A549 treated with AZD9567 at 1 μM for 4 hours (cell line): ENCODE data around the gene KANSL1L. TPM values are rescaled to one million over a fixed set of nuclear protein-coding genes. Genes with fewer than 3 reads are reported as not detected.

Source experiments
- total RNA-seq: library from RNA; stranded (reverse); fragments of 200-300 nt; extraction: Qiagen RNA extraction; gene quantifications from 5 replicates; pipeline ENCODE4 v1.2.3, GENCODE V29; 2022; ENCODE audit not compliant: insufficient read depth

The KANSL1L gene
- total RNA-seq = 0.48 to 1.1 TPM (median 0.60 TPM) in 5 replicates

GRCh38 chr2:210171309-210172218 lies at the start of gene KANSL1L:
TSS of gene KANSL1L (minus strand) at chr2:210171409. CDS start at chr2:210154582, 16,827 bp downstream.

GRCh38 chr2:210002158-210003157 lies 168.8 kb downstream of the KANSL1L start, which contains the start of gene RPE:
TSS of gene RPE (plus strand) at chr2:210002638. CDS start at chr2:210002662, 24 bp downstream.

Other genes starting within 250 kb of the KANSL1L start
- gene RPE, start 168.8 kb downstream of the KANSL1L start, total RNA-seq = 54.6 to 69.7 TPM (median 60.2 TPM) in 5 replicates
- 0.03 to 0.08 TPM (median 0.06 TPM) in 3 of 5 replicates, not detected in the others for gene ACADL, start 54.0 kb upstream of the KANSL1L start, total RNA-seq
- not detected in 5 replicates for gene MYL1, start 143.8 kb upstream of the KANSL1L start, total RNA-seq